Measurements from ENCODE around the gene PDZD8. TPM values are rescaled to one million over a fixed set of nuclear protein-coding genes. Genes with fewer than 3 reads are reported as not detected.

The PDZD8 gene
- total RNA-seq, 5 donors from 2014 or later (not counting 1 experiment from before 2014, with no cell fraction given): 12.8 to 20.8 (median 19.4) TPM

GRCh38 chr10:117391436-117392205 is 16.4 kb upstream of the PDZD8 start:
- H3K27me3 ChIP-seq (replicated peaks in 1 of 2; ENCODE audit: control insufficient read depth in 2 of 2, extremely low read depth in 1 of 2, insufficient read depth in 2 of 2, low read length in 1 of 2): peaks cover 0 to 5% of the 10 kb centered on the region in 2 experiments
- no peak for ATAC-seq (replicated peaks in 1 of 4)
- POLR2A ChIA-PET: interaction anchor here in 1 of 2 donors (0.7 kb wide), 1 partner anchor 36 kb away, joined by 10 read pairs; no protein-coding TSS in a partner anchor
- CTCF ChIA-PET: interaction anchor here in 1 of 2 donors (0.7 kb wide), 1 partner anchor 46 kb away, joined by 6 read pairs; no protein-coding TSS in a partner anchor
- Mint-ChIP-seq H3K4me3 (no peak overlapping the region), H3K27me3 (peaks cover 49 to 61% of the 10 kb centered on the region in 2 donors), H3K9me3 (no peaks in the 10 kb centered on the region), H3K27ac (no peak overlapping the region), H3K4me1 (no peaks in the 10 kb centered on the region), H3K36me3 (no peaks in the 10 kb centered on the region)
- no peak overlapping the region for H3K27ac ChIP-seq (ENCODE audit: low read length)
- H3K4me3 ChIP-seq (ENCODE audit: control insufficient read depth in 1 of 2, extremely low read depth in 1 of 2, low read length in 1 of 2): no peak overlapping the region
- H3K4me1 ChIP-seq (ENCODE audit: control insufficient read depth in 1 of 2, extremely low read depth in 1 of 2, insufficient read depth in 2 of 2, low read length in 2 of 2): no peaks in the 10 kb centered on the region
- no peaks in the 10 kb centered on the region for H3K9me3 ChIP-seq
- no peak for DNase-seq
- WGBS (ENCODE audit: insufficient coverage): 87% methylated on average over 4 of the region's 4 CpGs
- H3K36me3 ChIP-seq (ENCODE audit: control insufficient read depth in 2 of 2, extremely low read depth in 1 of 2, insufficient read depth in 1 of 2, low read length in 1 of 2): no peaks in the 10 kb centered on the region

GRCh38 chr10:117390420-117390819 is 15.2 kb upstream of the PDZD8 start:
- CTCF ChIA-PET: no interaction called here
- no peaks in the 10 kb centered on the region for H3K4me1 ChIP-seq (ENCODE audit: control insufficient read depth in 1 of 2, extremely low read depth in 1 of 2, insufficient read depth in 2 of 2, low read length in 2 of 2)
- Mint-ChIP-seq H3K27me3 (peaks cover 56 to 67% of the 10 kb centered on the region in 2 donors), H3K4me3 (no peak overlapping the region), H3K36me3 (no peaks in the 10 kb centered on the region), H3K4me1 (no peaks in the 10 kb centered on the region), H3K27ac (no peak overlapping the region), H3K9me3 (no peaks in the 10 kb centered on the region)
- peaks cover 0 to 2% of the 10 kb centered on the region in 2 experiments for H3K27me3 ChIP-seq (replicated peaks in 1 of 2; ENCODE audit: control insufficient read depth in 2 of 2, extremely low read depth in 1 of 2, insufficient read depth in 2 of 2, low read length in 1 of 2)
- no peaks in the 10 kb centered on the region for H3K36me3 ChIP-seq (ENCODE audit: control insufficient read depth in 2 of 2, extremely low read depth in 1 of 2, insufficient read depth in 1 of 2, low read length in 1 of 2)
- ATAC-seq (replicated peaks in 1 of 4): no peak
- no peak overlapping the region for H3K4me3 ChIP-seq (ENCODE audit: control insufficient read depth in 1 of 2, extremely low read depth in 1 of 2, low read length in 1 of 2)
- POLR2A ChIA-PET: no interaction called here
- DNase-seq: no peak
- WGBS (ENCODE audit: insufficient coverage): no CpG with 5 or more reads among the region's 3 CpGs
- H3K9me3 ChIP-seq: no peaks in the 10 kb centered on the region
- no peak overlapping the region for H3K27ac ChIP-seq (ENCODE audit: low read length)

- H3K27me3 Mint-ChIP-seq: peaks cover 50 to 54% of the 10 kb centered on the region in 2 donors
Observed at GRCh38 chr10:117386805-117387204, 11.6 kb upstream of the PDZD8 start.

GRCh38 chr10:117382861-117383260 is 7.6 kb upstream of the PDZD8 start:
- no peak for ATAC-seq (replicated peaks in 1 of 4)
- Mint-ChIP-seq H3K27ac (no peak overlapping the region), H3K27me3 (peaks cover 36 to 50% of the 10 kb centered on the region in 2 donors), H3K4me3 (no peak overlapping the region), H3K36me3 (no peaks in the 10 kb centered on the region), H3K9me3 (no peaks in the 10 kb centered on the region), H3K4me1 (no peaks in the 10 kb centered on the region)
- H3K4me1 ChIP-seq (ENCODE audit: control insufficient read depth in 1 of 2, extremely low read depth in 1 of 2, insufficient read depth in 2 of 2, low read length in 2 of 2): no peaks in the 10 kb centered on the region
- no peak overlapping the region for H3K27ac ChIP-seq (ENCODE audit: low read length)
- no peak for DNase-seq
- H3K4me3 ChIP-seq (ENCODE audit: control insufficient read depth in 1 of 2, extremely low read depth in 1 of 2, low read length in 1 of 2): no peak overlapping the region
- WGBS (ENCODE audit: insufficient coverage): no CpG with 5 or more reads among the region's 1 CpG
- no peaks in the 10 kb centered on the region for H3K36me3 ChIP-seq (ENCODE audit: control insufficient read depth in 2 of 2, extremely low read depth in 1 of 2, insufficient read depth in 1 of 2, low read length in 1 of 2)
- ChIA-PET POLR2A (no interaction called here), CTCF (no interaction called here)
- no peaks in the 10 kb centered on the region for H3K9me3 ChIP-seq
- H3K27me3 ChIP-seq (replicated peaks in 1 of 2; ENCODE audit: control insufficient read depth in 2 of 2, extremely low read depth in 1 of 2, insufficient read depth in 2 of 2, low read length in 1 of 2): peaks cover 0 to 3% of the 10 kb centered on the region in 2 experiments

More at GRCh38 chr10:117386805-117387204, 11.6 kb upstream of the PDZD8 start:
- H3K4me1 ChIP-seq (ENCODE audit: control insufficient read depth in 1 of 2, extremely low read depth in 1 of 2, insufficient read depth in 2 of 2, low read length in 2 of 2): no peaks in the 10 kb centered on the region
- DNase-seq (no peak), ATAC-seq (replicated peaks in 1 of 4) (no peak)
- H3K27ac ChIP-seq (ENCODE audit: low read length): no peak overlapping the region
- no peaks in the 10 kb centered on the region for H3K9me3 ChIP-seq
- H3K36me3 ChIP-seq (ENCODE audit: control insufficient read depth in 2 of 2, extremely low read depth in 1 of 2, insufficient read depth in 1 of 2, low read length in 1 of 2): no peaks in the 10 kb centered on the region
- CTCF ChIA-PET: interaction anchor here in 1 of 2 donors (0.6 kb wide), 1 partner anchor 63 kb away, joined by 13 read pairs; no protein-coding TSS in a partner anchor
- peaks cover 0 to 5% of the 10 kb centered on the region in 2 experiments for H3K27me3 ChIP-seq (replicated peaks in 1 of 2; ENCODE audit: control insufficient read depth in 2 of 2, extremely low read depth in 1 of 2, insufficient read depth in 2 of 2, low read length in 1 of 2)
- POLR2A ChIA-PET: no interaction called here
- no peaks in the 10 kb centered on the region for H3K4me1 Mint-ChIP-seq
- no peak overlapping the region for H3K4me3 ChIP-seq (ENCODE audit: control insufficient read depth in 1 of 2, extremely low read depth in 1 of 2, low read length in 1 of 2)
- no peaks in the 10 kb centered on the region for H3K36me3 Mint-ChIP-seq
- 100% methylated on average over 1 of the region's 2 CpGs for WGBS (ENCODE audit: insufficient coverage)
- no peak overlapping the region for H3K27ac Mint-ChIP-seq
- no peaks in the 10 kb centered on the region for H3K9me3 Mint-ChIP-seq
- no peak overlapping the region for H3K4me3 Mint-ChIP-seq

- POLR2A ChIA-PET: no interaction called here
- no peaks in the 10 kb centered on the region for H3K9me3 ChIP-seq
- DNase-seq: peak in 15 of 35 experiments; percentile 4 to 29 (median 15)
- ATAC-seq (replicated peaks in 1 of 4): peak; percentile 42 to 51 (median 48)
- Mint-ChIP-seq H3K27ac (peak overlapping the region; percentile 85 to 87), H3K4me3 (peak overlapping the region; percentile 90 to 97 (median 93)), H3K9me3 (no peaks in the 10 kb centered on the region), H3K27me3 (peaks cover 7 to 13% of the 10 kb centered on the region in 2 donors), H3K36me3 (peaks cover 3% of the 10 kb centered on the region), H3K4me1 (peaks cover 36 to 48% (median 41%) of the 10 kb centered on the region in 3 donors)
- H3K4me1 ChIP-seq (ENCODE audit: control insufficient read depth in 1 of 2, extremely low read depth in 1 of 2, insufficient read depth in 2 of 2, low read length in 2 of 2): peaks cover 12 to 32% of the 10 kb centered on the region in 2 experiments
- peaks cover 0 to 15% of the 10 kb centered on the region in 2 experiments for H3K27me3 ChIP-seq (replicated peaks in 1 of 2; ENCODE audit: control insufficient read depth in 2 of 2, extremely low read depth in 1 of 2, insufficient read depth in 2 of 2, low read length in 1 of 2)
- WGBS (ENCODE audit: insufficient coverage): under 1% methylated on average over 92 of the region's 92 CpGs
- H3K27ac ChIP-seq (ENCODE audit: low read length): peak overlapping the region; percentile 64
- CTCF ChIA-PET: interaction anchor here in 1 of 2 donors (0.6 to 1.2 kb wide), 3 partner anchors 55 to 200 kb away, joined by 3 to 5 read pairs (median 3); no protein-coding TSS in a partner anchor
- H3K36me3 ChIP-seq (ENCODE audit: control insufficient read depth in 2 of 2, extremely low read depth in 1 of 2, insufficient read depth in 1 of 2, low read length in 1 of 2): no peaks in the 10 kb centered on the region
- peak overlapping the region; percentile 82 to 92 for H3K4me3 ChIP-seq (ENCODE audit: control insufficient read depth in 1 of 2, extremely low read depth in 1 of 2, low read length in 1 of 2)
Observed at GRCh38 chr10:117374506-117375359, 507 bp downstream of the PDZD8 start.

Measured in T-cell (primary cell).